Calu3 (cell line): ENCODE results near the gene SYNGR2. TPM values are rescaled to one million over a fixed set of nuclear protein-coding genes. Genes with fewer than 3 reads are reported as not detected.

Source experiments
- BruUV-seq: library from RNA; stranded (reverse); fragments of 400-500 nt; replicated peaks from 2 replicates; lab custom pipeline; 2021; lab: Mats Ljungman, UMichigan
- CTCF ChIA-PET: fragments of 300-600 bp; sonication (Branson Sonifier 250); formaldehyde crosslinking; loops from one replicate; lab custom pipeline; 2022; ENCODE audit warnings: antibody characterized with exemption; lab: Charles Lee
- DNase-seq: peaks from one replicate; pipeline ENCODE4 v3.0.0; 2022
- H3K27ac Mint-ChIP-seq: one replicate; pipeline ENCODE4 v1.8.0; 2022; ENCODE audit warnings: mixed read lengths; ENCODE audit not compliant: unreplicated experiment
- H3K27me3 Mint-ChIP-seq: one replicate; pipeline ENCODE4 v1.8.0; 2022; ENCODE audit warnings: mixed read lengths; ENCODE audit not compliant: unreplicated experiment
- H3K36me3 Mint-ChIP-seq: one replicate; pipeline ENCODE4 v1.8.0; 2022; ENCODE audit warnings: mild to moderate bottlenecking, moderate library complexity, mixed read lengths; ENCODE audit not compliant: insufficient read depth, unreplicated experiment
- H3K4me1 Mint-ChIP-seq: one replicate; pipeline ENCODE4 v1.8.0; 2022; ENCODE audit warnings: mild to moderate bottlenecking, low read depth, mixed read lengths; ENCODE audit not compliant: unreplicated experiment
- H3K4me3 Mint-ChIP-seq: one replicate; pipeline ENCODE4 v1.8.0; 2022; ENCODE audit warnings: mild to moderate bottlenecking, low read depth, moderate library complexity, mixed read lengths; ENCODE audit not compliant: unreplicated experiment
- H3K9me3 Mint-ChIP-seq: one replicate; pipeline ENCODE4 v1.8.0; 2022; ENCODE audit warnings: low read depth, mixed read lengths; ENCODE audit not compliant: unreplicated experiment
- CTCF ChIP-seq: fragments of 200-600 bp; IDR thresholded peaks from one replicate; pipeline ENCODE4 v1.8.0; 2022; ENCODE audit warnings: antibody characterized with exemption; ENCODE audit not compliant: unreplicated experiment
- intact Hi-C: fragments of 100-400 bp; cut with micrococcal nuclease; formaldehyde crosslinking; loops from one replicate; pipeline ENCODE4 v1.10.0; 2022; ENCODE audit not compliant: unreplicated experiment
- total RNA-seq: library from RNA; stranded (reverse); gene quantifications from 2 replicates; pipeline ENCODE4 v1.2.3, GENCODE V29; 2022

Gene SYNGR2
- total RNA-seq, 1 experiment from 2014 or later = 204 TPM

GRCh38 chr17:78173097-78173715 is 4.8 kb downstream of the SYNGR2 start:
- Mint-ChIP-seq H3K27me3 (no peaks in the 10 kb centered on the region), H3K4me3 (no peak overlapping the region), H3K4me1 (peaks cover 46% of the 10 kb centered on the region), H3K36me3 (peaks cover 64% of the 10 kb centered on the region), H3K27ac (peak overlapping the region; percentile 87), H3K9me3 (no peaks in the 10 kb centered on the region)
- CTCF ChIA-PET = interaction anchor here (0.6 kb wide), 1 partner anchor 105 kb away, joined by 4 read pairs; no protein-coding TSS in a partner anchor
- intact Hi-C loops = no loop called here
- TF ChIP-seq CTCF = no peak
- DNase-seq = no peak
- BruUV-seq = no TSS peak

- intact Hi-C loops = loop anchor here (2.0 kb wide), 1 partner anchor 62 kb away; no protein-coding TSS in a partner anchor
- TSS peak; percentile 16 for BruUV-seq
Observed at GRCh38 chr17:78174346-78174869, 6.0 kb downstream of the SYNGR2 start.

GRCh38 chr17:78174870-78175642 is 6.7 kb downstream of the SYNGR2 start:
- Mint-ChIP-seq H3K27me3 (no peaks in the 10 kb centered on the region), H3K27ac (peak overlapping the region; percentile 87), H3K4me3 (no peak overlapping the region), H3K9me3 (no peaks in the 10 kb centered on the region), H3K4me1 (peaks cover 46% of the 10 kb centered on the region), H3K36me3 (peaks cover 64% of the 10 kb centered on the region)
- no peak for TF ChIP-seq CTCF
- CTCF ChIA-PET = interaction anchor here (0.6 to 2.2 kb wide), 11 partner anchors 11 to 168 kb away, joined by 3 to 9 read pairs (median 3); partner anchors contain the start of gene TK1
- no TSS peak for BruUV-seq
- no peak for DNase-seq
- intact Hi-C loops = loop anchor here (2.0 kb wide), 1 partner anchor 62 kb away; no protein-coding TSS in a partner anchor

More at GRCh38 chr17:78174346-78174869, 6.0 kb downstream of the SYNGR2 start:
- peak; percentile 30 for TF ChIP-seq CTCF
- CTCF ChIA-PET = interaction anchor here (0.6 to 2.2 kb wide), 9 partner anchors 23 to 168 kb away, joined by 3 to 9 read pairs (median 3); no protein-coding TSS in a partner anchor
- Mint-ChIP-seq H3K9me3 (no peaks in the 10 kb centered on the region), H3K36me3 (peaks cover 62% of the 10 kb centered on the region), H3K27ac (peak overlapping the region; percentile 87), H3K4me3 (no peak overlapping the region), H3K4me1 (peaks cover 46% of the 10 kb centered on the region), H3K27me3 (no peaks in the 10 kb centered on the region)
- DNase-seq = peak; percentile 87

GRCh38 chr17:78175643-78175981 is 7.2 kb downstream of the SYNGR2 start:
- BruUV-seq = no TSS peak
- no peaks in the 10 kb centered on the region for H3K27me3 Mint-ChIP-seq
- CTCF ChIA-PET = interaction anchor here (0.9 to 2.2 kb wide), 4 partner anchors 11 to 92 kb away, joined by 3 to 9 read pairs (median 6); partner anchors contain the start of gene TK1
- TF ChIP-seq CTCF = no peak
- no peak for DNase-seq
- H3K27ac Mint-ChIP-seq = no peak overlapping the region
- no peaks in the 10 kb centered on the region for H3K9me3 Mint-ChIP-seq
- intact Hi-C loops = loop anchor here (2.0 kb wide), 1 partner anchor 63 kb away; no protein-coding TSS in a partner anchor
- peaks cover 70% of the 10 kb centered on the region for H3K36me3 Mint-ChIP-seq
- peaks cover 46% of the 10 kb centered on the region for H3K4me1 Mint-ChIP-seq
- H3K4me3 Mint-ChIP-seq = no peak overlapping the region
